ENCODE data around the gene CTNNA2.

- no peak for TF ChIP-seq POLR2A (IDR thresholded peaks at IDR 0.05; ENCODE audit: low read depth, low read length)
- TF ChIP-seq TAF1 (IDR thresholded peaks at IDR 0.05; ENCODE audit: borderline replicate concordance, low read depth, low read length): no peak
Measured at GRCh38 chr2:80028584-80028983, 515.7 kb downstream of the CTNNA2 start.
